HG02938 (cell line): Measurements from ENCODE around the gene BPIFB2.

Source experiments
- ATAC-seq: cut with Tn5 transposase; IDR thresholded peaks from one replicate; pipeline ENCODE4 v1.9.1; 2021; ENCODE audit warnings: mild to moderate bottlenecking, moderate library complexity; ENCODE audit not compliant: unreplicated experiment

Gene BPIFB2

GRCh38 chr20:33020278-33021161 lies 13.0 kb downstream of the BPIFB2 start:
- ATAC-seq = no peak

GRCh38 chr20:33021879-33022278 lies 14.4 kb downstream of the BPIFB2 start:
- ATAC-seq = no peak

- ATAC-seq = no peak
Measured at GRCh38 chr20:33022289-33022688, 14.8 kb downstream of the BPIFB2 start.

GRCh38 chr20:33022694-33023438 lies 15.4 kb downstream of the BPIFB2 start:
- no peak for ATAC-seq

GRCh38 chr20:33023439-33024242 lies 16.1 kb downstream of the BPIFB2 start:
- no peak for ATAC-seq

- ATAC-seq = no peak
Measured at GRCh38 chr20:33024243-33024560, 16.7 kb downstream of the BPIFB2 start.

- no peak for ATAC-seq
Measured at GRCh38 chr20:33024609-33025317, 17.3 kb downstream of the BPIFB2 start.

GRCh38 chr20:33025318-33025876 lies 17.9 kb downstream of the BPIFB2 start:
- ATAC-seq = no peak

- no peak for ATAC-seq
Measured at GRCh38 chr20:33026072-33026778, 18.7 kb downstream of the BPIFB2 start.

- no peak for ATAC-seq
Measured at GRCh38 chr20:33026779-33027759, 19.6 kb downstream of the BPIFB2 start.

- no peak for ATAC-seq
Measured at GRCh38 chr20:33027769-33028751, 20.6 kb downstream of the BPIFB2 start.

- no peak for ATAC-seq
Measured at GRCh38 chr20:33028875-33029274, 21.4 kb downstream of the BPIFB2 start.

GRCh38 chr20:33030076-33030475 lies 22.6 kb downstream of the BPIFB2 start:
- no peak for ATAC-seq

GRCh38 chr20:33030569-33030968 lies 23.1 kb downstream of the BPIFB2 start:
- ATAC-seq = no peak

GRCh38 chr20:33031531-33031930 lies 24.0 kb downstream of the BPIFB2 start, which contains the start of gene BPIFB6:
Gene BPIFB6, plus strand, starts transcription at chr20:33031648. Its CDS starts 0 bp downstream, at chr20:33031648.
- ATAC-seq = no peak

GRCh38 chr20:33032555-33032954 lies 25.1 kb downstream of the BPIFB2 start:
- no peak for ATAC-seq

GRCh38 chr20:33033381-33033780 lies 25.9 kb downstream of the BPIFB2 start:
- ATAC-seq = no peak
